Central memory CD4-positive, alpha-beta T cell (primary cell): ENCODE results near the gene SFMBT1.

ENCODE experiments used
- DNase-seq: peaks from one replicate; pipeline ENCODE4 v3.0.0; 2022
- total RNA-seq, 3 experiments: gene quantifications; one replicate each; lab custom pipeline; 2026; lab: John Stamatoyannopoulos, UW

The SFMBT1 gene
- 43.9 to 60.8 (median 55.0) reads per million in 3 experiments for total RNA-seq

- peak; percentile 65 for DNase-seq
Observed at GRCh38 chr3:53045518-53046170, at the start of gene SFMBT1. Gene SFMBT1, minus strand, starts transcription at chr3:53046073. Its CDS starts 76,945 bp downstream, at chr3:52969128.

- DNase-seq, result no peak
Observed at GRCh38 chr3:53092942-53093341, 47.1 kb upstream of the SFMBT1 start.

- no peak for DNase-seq
Observed at GRCh38 chr3:53092216-53092615, 46.3 kb upstream of the SFMBT1 start.

- no peak for DNase-seq
Observed at GRCh38 chr3:53091011-53091410, 45.1 kb upstream of the SFMBT1 start.

- no peak for DNase-seq
Observed at GRCh38 chr3:53089511-53089910, 43.6 kb upstream of the SFMBT1 start.

GRCh38 chr3:53085476-53085875, 39.6 kb upstream of the SFMBT1 start:
- DNase-seq, result no peak

- DNase-seq, result no peak
Observed at GRCh38 chr3:53084310-53085001, 38.6 kb upstream of the SFMBT1 start.

- no peak for DNase-seq
Observed at GRCh38 chr3:53083949-53084309, 38.1 kb upstream of the SFMBT1 start.

- no peak for DNase-seq
Observed at GRCh38 chr3:53083521-53083920, 37.6 kb upstream of the SFMBT1 start.

- DNase-seq, result no peak
Observed at GRCh38 chr3:53082736-53083135, 36.9 kb upstream of the SFMBT1 start.

GRCh38 chr3:53081318-53081717, 35.4 kb upstream of the SFMBT1 start:
- no peak for DNase-seq

GRCh38 chr3:53080612-53081205, 34.8 kb upstream of the SFMBT1 start:
- no peak for DNase-seq

GRCh38 chr3:53079791-53080555, 34.1 kb upstream of the SFMBT1 start:
- no peak for DNase-seq

GRCh38 chr3:53079147-53079546, 33.3 kb upstream of the SFMBT1 start:
- DNase-seq, result no peak

GRCh38 chr3:53078656-53079055, 32.8 kb upstream of the SFMBT1 start:
- no peak for DNase-seq

- no peak for DNase-seq
Observed at GRCh38 chr3:53077476-53078220, 31.8 kb upstream of the SFMBT1 start.

- no peak for DNase-seq
Observed at GRCh38 chr3:53075743-53076140, 29.9 kb upstream of the SFMBT1 start.

- DNase-seq, result no peak
Observed at GRCh38 chr3:53074761-53075742, 29.2 kb upstream of the SFMBT1 start.

- DNase-seq, result no peak
Observed at GRCh38 chr3:53074366-53074696, 28.5 kb upstream of the SFMBT1 start.

GRCh38 chr3:53073553-53074365, 27.9 kb upstream of the SFMBT1 start:
- no peak for DNase-seq
